GM18909 (cell line): ENCODE measurements around the gene RAB31.

Source experiments
- ATAC-seq: cut with Tn5 transposase; IDR thresholded peaks from one replicate; pipeline ENCODE4 v1.9.1; 2021; ENCODE audit warnings: mild to moderate bottlenecking; ENCODE audit not compliant: unreplicated experiment, poor library complexity

RAB31 gene

DNA sequence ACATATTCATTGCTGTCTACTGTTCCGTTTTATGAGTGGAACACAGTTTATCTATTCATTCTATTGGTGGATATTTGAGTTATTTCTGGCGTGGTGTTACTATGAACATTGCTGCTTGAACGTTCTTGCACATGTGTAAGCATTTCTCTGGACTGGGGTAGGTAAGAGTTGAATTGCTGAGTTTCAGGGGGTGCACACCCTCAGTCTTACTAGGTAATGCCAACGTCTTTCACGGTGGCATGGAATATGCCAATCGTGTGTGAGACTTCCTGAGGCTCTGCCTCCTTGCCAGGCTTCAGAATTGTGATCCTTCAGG lies 121.3 kb downstream of the RAB31 start:
- ATAC-seq: no peak

DNA sequence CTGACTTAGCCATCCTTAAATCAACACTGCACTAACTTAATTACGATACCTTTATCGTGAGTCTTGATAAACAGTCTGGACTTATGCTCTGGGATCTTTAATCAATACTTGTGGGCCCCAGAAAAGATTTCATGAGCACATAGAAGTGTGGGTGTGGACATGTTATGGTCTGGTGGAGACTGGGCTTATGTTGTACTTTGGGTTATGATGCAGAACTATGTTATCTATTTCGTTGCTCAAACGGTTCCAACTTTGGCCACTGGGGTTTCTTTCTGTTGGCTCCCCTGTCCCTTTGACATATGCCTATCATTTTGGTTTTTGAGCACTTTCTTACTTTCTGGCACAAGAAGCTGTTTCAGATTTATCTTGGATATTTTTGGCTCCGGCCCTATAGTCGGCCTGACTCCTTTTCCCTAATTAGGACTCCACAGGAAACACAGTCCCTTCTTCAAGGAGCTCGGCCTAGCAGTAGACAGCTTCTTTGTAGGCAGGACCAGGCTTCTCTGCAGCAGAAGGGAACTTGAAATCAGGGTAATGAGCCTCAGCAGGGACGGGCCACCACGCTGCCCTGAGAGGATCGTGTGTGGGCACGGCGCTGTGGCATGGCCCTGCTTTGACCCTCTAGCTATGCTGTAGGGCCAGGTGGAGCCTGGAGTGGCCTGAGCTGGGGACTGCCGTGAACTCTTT lies 123.1 kb downstream of the RAB31 start:
- no peak for ATAC-seq

DNA sequence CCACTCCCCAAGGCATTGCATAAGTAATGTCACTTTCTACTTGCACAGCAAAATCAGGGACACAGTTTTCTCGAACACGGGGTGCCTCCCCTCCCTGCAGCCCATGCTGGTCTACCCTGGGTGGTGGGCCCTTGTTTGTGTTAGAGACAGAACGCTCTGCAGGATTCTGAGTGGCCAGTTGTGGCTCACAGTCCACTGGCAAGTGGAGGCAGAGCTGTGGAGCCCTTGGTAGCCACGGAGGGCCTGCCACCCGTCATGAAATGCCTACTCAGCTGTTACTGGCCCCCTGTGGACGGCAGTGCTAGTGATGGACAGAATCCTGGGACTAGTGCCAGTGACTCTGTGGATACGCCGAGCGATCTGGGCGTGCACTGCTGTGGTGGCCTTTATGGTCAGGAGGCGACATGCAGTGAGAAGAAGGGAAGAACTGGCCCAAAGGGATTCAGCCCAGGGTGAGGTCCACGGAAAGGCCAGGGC lies 123.7 kb downstream of the RAB31 start:
- ATAC-seq: no peak

DNA sequence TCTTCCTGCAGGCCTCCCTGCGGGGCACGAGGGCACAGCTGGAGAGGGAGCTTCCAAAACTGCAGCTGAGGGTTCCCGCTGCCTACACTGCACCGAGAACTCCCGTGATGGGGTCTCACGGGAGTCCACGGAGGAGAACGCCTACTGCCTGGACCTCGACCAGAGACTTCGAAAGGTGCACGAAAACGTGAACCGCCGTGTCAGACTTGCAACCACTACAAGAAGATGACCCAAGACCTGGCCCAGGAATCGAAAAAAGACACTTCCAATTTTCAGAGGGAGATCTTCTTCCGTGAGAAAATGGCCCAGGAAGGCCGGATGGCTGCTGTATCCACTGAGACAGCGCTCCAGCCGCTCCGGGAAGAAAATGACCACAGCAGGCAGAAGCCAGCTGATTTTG lies 124.8 kb downstream of the RAB31 start:
- ATAC-seq: no peak

DNA sequence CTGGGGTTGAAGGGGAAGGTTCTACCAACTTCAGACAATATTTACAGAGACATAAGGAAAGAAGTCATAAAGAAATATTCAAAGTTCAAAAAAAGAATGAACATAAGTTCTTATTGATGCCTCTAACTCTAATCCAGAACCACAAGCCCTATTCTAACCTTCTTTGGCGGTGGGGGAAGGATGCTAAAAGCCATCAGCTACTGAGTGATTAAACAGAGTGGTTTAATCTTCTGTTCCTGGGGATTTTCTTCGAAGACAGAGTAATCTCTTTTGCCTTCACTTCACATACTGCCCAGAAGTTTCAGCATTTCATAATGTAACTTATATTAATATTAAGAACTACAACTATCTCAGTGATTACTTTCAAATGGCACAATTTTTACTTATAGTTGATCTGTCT lies 126.5 kb downstream of the RAB31 start:
- no peak for ATAC-seq

DNA sequence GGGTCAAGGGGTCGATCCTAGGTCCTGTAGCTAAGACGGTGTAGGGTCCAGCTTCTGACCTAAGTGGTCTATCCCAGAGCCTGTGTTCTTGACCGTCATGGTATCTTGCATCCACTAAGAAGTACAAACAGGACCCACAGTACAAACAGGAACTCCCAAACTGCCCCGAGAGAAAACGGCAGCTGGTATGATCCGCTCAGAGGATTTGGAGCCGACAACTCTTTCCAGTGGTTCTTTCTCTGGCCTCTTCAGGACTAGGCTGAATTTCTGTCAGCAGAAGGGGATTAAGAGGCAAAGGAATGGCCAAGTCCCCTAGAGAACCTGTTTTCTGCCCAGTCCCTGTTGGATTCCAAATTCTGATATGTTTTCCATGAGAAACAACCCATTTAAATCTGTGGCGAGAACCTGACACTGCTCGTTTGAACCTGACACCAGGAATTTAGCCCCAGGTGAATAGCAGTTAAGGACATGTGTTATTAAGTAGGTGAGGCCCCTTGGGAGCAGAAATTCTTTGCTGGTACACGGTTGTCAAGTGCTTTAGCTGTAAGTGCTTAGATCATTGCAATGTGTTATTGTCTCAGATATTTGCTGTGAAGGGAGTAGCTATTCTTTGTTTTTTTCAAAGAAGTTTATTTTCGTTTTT lies 127.1 kb downstream of the RAB31 start:
- ATAC-seq: no peak

DNA sequence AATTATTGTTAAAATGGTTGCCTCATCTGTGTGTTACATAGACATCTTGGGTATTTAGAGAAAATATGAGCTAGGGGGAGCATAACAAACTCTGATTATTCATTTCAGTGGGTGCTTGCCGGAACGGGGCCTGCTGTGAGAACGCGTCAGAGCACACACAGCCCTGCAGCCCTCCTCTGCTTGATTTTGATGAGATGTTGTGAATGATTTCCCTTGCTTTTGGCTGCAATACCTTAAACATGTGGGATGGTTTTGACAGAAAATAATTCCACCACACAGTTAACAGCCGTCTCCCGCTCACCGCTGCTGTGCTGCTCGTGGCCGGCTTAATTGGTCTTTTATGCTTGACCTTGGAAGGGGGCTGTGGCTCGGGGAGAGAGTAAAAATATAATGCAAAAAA lies 127.7 kb downstream of the RAB31 start:
- ATAC-seq: no peak

DNA sequence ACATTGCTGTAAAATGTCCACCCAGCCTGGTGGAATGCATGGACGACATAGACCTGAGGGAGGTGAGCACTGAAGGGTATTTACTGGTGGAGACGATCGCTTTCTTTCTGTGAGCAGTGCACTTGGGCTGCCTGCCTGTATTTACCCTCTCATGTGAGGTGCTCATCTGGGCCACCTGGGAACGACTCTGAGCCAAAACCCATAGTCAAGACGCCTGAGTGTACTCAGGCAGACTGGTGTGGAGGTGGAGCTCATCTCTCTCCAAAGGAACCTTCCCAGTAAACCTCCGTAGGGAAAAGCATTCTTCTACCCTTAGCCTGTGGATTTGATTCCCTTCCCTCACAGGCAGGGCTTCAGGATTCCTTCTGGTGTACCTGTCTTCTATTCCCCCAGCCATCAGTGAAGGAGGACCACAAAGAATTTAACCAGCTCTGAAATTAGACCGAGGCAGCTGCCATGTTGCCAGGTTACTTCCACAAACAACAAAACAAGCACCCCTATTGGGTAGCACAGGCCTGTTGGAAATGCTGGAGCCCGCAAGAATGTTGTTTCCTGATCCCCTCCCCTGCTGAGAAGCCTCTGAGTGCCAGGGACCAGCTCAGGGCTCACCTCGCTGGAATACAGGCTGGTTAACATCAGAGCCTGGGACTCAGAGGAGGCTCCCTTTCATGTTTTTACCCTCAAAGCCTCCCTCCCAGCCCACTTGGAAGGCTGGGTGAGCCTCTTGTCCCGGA lies 130.2 kb downstream of the RAB31 start:
- ATAC-seq: no peak

DNA sequence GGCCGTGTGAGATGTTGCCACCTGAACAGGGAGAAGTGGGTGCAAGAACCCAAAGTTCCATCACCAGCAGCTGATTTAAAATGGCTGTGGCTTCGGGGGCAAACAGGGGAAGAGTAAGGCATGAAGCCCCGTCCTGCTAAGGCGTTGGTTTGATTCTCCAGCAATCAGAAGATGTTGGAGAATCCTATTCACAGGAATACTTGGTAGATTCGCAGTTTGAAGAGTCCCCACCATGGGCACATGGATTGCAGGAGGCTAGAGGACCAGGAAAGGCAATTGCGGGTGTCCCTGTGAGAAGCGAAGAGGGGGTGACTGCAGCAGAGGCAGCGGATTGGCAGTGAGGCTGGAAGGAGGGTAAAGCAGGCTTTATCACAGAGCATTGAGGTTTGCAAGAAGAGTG lies 131.1 kb downstream of the RAB31 start:
- no peak for ATAC-seq

DNA sequence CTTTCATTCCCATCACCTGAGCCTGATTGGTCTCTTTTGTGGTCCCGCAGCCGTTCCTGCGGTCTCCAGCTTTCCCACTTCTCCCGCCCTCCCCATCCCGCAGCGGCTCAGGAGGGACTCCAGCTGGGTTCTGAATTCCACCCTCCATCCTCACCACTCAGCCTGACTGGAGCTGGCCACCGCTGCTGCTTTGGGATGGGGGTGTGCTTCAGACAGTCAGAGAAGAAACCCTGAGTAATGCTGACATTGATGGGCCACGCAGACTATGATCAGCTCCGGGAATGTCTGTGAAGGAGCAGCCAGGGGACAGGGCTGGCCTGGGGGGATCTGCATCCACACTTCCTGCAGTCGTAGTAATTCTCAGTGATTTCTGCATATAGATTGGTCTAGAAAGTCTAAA lies 131.8 kb downstream of the RAB31 start:
- no peak for ATAC-seq

DNA sequence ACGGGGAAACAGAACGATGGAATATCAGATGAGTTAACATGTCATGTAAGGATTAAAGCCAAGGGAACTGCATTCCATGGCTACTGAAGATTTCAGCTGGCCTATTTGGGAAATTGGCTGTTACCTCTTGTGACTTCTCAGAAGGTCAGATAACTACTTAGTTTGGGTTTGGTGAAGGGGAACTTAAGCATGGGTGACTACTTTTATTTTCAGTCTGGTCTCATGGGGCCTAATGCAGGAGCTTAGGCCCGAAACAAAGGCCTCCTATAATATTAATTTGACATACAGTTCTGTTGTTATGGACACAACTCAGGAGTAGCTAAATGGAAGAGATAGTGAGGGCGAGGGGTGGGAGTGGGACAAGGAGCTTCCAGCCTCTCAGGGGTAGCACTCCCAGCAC lies 133.7 kb downstream of the RAB31 start:
- no peak for ATAC-seq

DNA sequence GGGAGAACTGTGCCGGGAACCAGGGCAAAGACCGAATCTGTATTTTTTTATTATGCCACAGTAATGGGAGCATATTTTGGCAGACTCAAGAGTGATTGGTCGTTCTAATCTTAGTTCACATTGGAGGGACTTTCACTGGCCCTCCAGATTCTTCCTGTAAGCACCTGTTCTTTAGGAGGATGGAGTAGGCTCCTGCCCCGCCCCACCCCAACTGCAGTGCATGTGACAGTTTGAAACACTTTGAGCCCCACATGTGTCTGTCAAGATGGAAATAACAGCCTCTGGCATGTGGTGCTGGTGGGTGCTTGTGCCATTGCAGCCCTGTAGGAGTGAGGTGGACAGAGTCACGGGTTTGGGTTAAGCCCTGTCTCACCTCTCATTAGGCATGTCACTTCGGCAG lies 134.3 kb downstream of the RAB31 start:
- ATAC-seq: no peak

DNA sequence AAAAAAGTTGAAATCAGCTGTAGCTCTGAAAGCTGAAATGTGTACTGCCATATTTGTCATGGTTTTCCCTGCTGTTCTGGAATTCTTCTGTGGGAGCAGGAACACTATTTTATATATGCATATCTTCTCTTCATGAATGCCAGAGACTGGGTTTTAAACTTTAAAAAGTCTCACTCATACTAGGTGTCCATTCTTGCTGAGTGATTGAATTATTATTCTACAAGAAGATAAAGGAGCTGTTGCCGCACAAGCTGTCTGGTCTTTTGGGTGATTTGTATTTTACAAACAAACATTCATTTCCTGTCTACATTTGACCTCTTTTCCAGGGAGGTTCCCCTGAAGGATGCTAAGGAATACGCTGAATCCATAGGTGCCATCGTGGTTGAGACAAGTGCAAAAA lies 137.2 kb downstream of the RAB31 start:
- no peak for ATAC-seq

DNA sequence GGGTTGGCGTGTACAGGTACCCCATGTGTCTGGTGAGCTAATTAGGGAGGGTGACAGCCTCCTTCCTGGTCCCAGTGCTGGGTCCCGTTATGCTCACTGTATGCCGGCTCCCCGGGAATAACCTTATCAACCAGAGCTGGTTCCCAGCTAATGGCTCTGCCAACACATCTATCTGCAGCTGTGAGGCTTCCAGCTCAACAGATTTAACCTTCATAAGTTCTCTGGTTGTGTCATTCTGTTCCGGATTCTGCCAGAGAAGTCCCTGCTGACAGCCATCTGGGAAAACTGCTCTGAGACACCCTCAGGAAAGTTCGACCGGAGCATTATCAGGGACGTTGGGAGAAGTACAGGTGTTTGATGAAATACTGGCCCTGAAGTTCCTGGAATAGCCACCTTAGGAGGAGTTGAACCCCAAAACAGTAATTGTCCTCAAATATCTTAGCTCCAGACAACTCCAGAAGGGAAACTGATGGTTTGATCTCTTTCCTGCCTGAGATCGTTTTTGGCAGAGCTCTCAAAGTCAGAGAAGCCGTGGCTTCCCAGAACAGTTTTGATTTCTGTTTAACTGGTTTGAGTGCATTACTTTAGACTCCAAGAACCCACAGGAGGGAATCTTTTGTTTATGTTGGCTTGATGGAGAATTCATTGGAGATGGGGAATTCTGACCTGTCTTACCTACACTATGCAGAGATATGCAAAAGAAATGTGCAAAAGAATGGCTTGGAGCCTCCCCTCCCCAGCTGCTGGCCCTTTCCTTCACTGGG lies 138.2 kb downstream of the RAB31 start:
- ATAC-seq: no peak

DNA sequence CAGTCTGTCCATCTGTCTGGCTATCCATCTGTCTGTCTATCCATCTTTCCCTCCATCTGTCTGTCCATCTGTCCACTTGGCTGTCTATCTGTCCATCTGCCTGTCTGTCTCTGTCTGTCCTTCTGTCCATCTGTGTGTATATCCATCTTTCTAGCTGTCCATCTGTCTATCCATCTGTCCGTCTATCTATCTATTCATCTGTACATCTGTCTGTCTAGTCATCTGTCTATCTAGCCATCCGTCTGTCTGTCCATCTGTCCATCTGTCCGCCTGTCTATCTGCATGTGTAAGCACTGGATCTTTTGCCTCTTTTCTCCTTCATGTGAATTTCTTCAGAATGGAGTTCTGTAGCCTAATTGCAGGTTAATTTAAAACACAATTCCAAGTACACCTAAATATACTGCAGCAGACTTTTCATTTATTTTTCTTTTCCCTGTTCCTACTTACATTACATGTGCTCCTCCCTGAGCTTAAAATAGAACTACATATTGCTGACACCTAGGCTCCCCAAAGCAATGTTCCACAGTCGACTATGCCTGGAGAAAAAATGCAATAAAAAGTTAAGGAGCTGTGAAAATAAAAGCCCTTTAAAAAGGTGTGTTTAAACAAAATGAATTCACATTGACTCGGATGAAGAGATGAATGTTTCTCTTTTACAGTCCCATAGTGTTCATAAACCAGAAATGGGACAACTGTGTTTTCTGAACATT lies 140.2 kb downstream of the RAB31 start:
- ATAC-seq: no peak

DNA sequence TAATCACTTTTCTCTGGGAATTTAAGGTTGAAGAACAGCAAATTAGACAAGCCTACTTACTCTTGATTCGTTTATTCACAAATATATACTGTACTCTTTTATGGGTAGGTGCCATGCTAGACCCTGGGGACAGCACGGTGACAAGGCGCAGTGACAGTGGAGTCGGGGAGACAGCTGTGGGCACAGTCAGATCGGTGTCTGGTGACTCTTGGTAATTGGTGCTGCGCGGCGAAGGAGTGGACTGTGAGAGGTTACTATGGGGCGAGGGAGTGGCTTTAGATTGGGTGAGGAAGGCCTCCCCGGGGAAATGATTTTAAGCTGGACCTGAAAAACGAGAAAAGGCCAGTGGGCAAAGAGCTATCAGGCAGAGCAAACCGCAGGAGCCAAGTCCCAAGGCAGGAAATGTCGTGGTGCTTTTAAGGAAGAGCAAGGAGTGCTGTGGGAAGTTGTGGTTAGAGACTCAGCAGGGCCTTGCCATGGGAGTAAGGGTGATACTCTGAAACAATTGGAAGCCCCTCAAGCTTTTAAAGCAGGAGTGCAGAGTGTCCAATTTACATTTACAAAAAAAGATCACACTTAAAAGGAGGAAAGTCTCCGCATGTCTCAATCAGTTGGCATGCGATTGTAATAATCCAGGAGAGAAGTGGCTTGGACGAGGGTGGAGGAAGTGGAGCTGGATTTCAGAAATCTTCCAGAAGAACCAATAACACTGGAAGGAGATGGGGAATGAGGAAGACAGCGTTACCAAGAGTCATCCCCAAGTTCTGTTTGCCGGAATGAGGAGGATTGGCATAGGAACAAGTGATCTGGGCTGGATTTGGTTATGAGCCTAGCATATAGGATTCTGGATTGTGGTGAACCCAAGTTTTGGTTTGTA lies 141.5 kb downstream of the RAB31 start:
- no peak for ATAC-seq

DNA sequence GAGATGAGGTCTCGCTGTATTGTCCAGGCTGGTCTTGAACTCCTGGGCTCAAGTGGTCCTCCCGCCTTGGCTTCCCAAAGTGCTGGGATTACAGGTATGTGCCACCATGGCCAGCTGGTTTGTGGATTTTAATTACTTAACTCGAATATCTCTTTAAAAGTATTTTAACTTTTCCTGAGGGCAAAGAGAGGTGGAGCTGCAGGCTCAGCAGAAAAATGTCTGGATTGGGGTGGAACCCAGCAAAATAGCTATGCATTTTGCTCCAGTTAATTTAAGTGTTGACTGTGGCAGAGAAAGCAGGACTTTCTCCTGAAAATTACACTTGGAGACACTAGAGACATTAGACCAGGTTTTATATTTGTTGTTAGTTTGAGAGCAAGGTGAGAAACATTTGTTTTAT lies 142.2 kb downstream of the RAB31 start:
- no peak for ATAC-seq

DNA sequence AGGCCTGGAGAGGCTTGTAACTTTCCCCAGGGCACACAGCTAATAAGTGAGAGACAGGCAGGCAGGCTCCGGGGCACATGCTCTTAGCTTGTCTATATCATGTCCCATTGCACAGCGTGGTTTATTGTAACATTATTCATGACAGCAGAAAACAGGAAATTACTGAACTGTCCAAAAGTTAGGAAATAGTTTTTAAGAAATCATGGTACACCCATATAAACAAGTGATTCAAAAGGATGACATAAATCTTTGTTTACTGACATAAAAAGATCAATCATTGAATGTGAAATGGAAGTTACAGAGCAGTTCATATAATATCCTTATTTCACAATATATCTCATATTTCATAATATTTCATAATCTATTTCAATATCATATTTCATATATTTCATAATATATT lies 143.4 kb downstream of the RAB31 start:
- ATAC-seq: no peak

DNA sequence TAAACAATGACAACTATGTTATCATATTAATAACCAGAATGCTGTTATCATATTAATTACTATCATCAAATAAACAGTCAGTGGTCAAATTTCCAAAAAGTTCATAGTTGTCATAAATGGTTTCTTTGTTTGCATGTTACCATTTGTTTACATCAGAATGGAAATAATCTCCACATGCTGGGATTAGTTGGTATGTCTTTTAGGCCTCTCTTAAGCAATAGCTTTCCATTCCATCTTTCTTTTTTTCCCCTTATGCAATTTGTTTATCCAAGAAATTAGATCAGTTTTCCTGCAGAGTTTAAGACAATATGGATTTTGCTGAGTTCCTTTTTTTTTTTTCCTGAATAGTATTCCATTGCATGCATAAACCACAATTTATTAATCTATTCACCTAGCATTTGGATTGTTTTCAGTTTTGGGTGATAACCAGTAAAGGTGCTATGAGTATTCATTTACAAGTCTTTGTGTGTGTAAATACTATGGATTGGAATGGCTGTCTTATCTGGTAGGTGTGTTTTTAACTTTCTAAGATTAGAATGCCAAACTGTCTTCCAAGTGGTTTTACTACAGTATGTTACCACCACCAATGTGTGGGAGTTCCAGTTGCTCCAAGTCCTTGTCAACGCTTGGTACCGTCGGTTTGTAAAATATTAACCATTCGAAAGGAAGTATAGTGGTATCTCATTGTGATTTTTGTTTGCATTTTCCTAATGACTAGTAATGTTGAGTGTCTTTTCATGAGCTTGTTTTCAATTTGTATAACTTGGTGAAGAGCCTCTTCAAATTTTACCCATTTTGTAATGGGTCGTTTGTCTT lies 144.4 kb downstream of the RAB31 start:
- no peak for ATAC-seq
